Heart right ventricle (tissue), 16 donors: ENCODE data around the gene NUAK1. TPM values are rescaled to one million over a fixed set of nuclear protein-coding genes. Genes with fewer than 3 reads are reported as not detected.

ENCODE experiments used
- ATAC-seq, 8 donors: fragments of 200-7000 bp; cut with Tn5 transposase; one replicate each; pipeline ENCODE4 v1.9.1; 2020; ENCODE audit warnings: mild to moderate bottlenecking in 8 of 8, moderate library complexity in 8 of 8, moderate number of reproducible peaks in 1 of 8
- DNase-seq, 2 donors: peaks; one replicate each; pipeline ENCODE4 v3.0.0-alpha.2; 2020
- H3K27ac ChIP-seq, 10 donors: fragments of 200-600 bp; sonication (generic) in 2 of 10; one replicate each; pipeline versions ENCODE4 v1.5.0 to v1.8.0; 2020 to 2022; ENCODE audit warnings: mild to moderate bottlenecking in 3 of 10
- H3K27me3 ChIP-seq, 7 donors: fragments of 200-600 bp; one replicate each; pipeline ENCODE4 v1.8.0; 2021 to 2022; ENCODE audit warnings: mild to moderate bottlenecking in 2 of 7
- H3K36me3 ChIP-seq, 9 donors: fragments of 200-600 bp; sonication (generic) in 1 of 9; one replicate each; pipeline versions ENCODE4 v1.5.0 to v1.8.0; 2020 to 2022; ENCODE audit warnings: mild to moderate bottlenecking in 2 of 9
- H3K4me1 ChIP-seq, 9 donors: fragments of 200-600 bp; sonication (generic) in 1 of 9; one replicate each; pipeline versions ENCODE4 v1.5.0 to v1.8.0; 2020 to 2022; ENCODE audit warnings: mild to moderate bottlenecking in 4 of 9
- H3K4me3 ChIP-seq, 10 donors: fragments of 200-600 bp; sonication (generic) in 2 of 10; one replicate each; pipeline versions ENCODE4 v1.5.0 to v1.8.0; 2020 to 2022; ENCODE audit warnings: mild to moderate bottlenecking in 7 of 10, moderate library complexity in 2 of 10
- H3K9me3 ChIP-seq, 11 donors: fragments of 200-600 bp in 10 of 11; sonication (generic) in 2 of 11; one replicate each; pipeline versions ENCODE4 v1.5.0 to v1.8.0; 2013 to 2022; ENCODE audit warnings: mild to moderate bottlenecking in 2 of 11, control low read depth in 1 of 11, moderate library complexity in 1 of 11
- WGBS, 2 donors: extraction: QIAGEN DNeasy Blood & Tissue Kit; methylation state at CpG; one replicate each; pipeline ENCODE4 v1.1.7; 2013; ENCODE audit warnings: inconsistent platforms in 1 of 2; 5-methylcytosine and 5-hydroxymethylcytosine counted together
- intact Hi-C, 10 donors: fragments of 100-400 bp; cut with DNase I; formaldehyde crosslinking; loops; one replicate each; pipeline versions ENCODE4 v1.11.1 to v1.14.2; 2022
- polyA plus RNA-seq, 2 donors: library from polyadenylated mRNA; stranded (reverse); fragments of 200-250 nt; gene quantifications; one replicate each; pipeline ENCODE4 v1.2.3, GENCODE V29; 2013
- total RNA-seq, 10 donors: library from RNA; stranded (reverse); fragmentation: NEBNext Ultra II Directional in 3 of 10; extraction: Animal tissue kit (Norgen Biotek cat#: 25700) in 3 of 10; gene quantifications; one replicate each; pipeline versions ENCODE4 v1.2.1 to v1.2.4, GENCODE V29; 2021 to 2023
- TF ChIP-seq, protein P1 (sequence below), 9 donors: fragments of 200-600 bp; sonication (generic) in 2 of 9; IDR thresholded peaks; one replicate each; pipeline versions ENCODE4 v1.5.0 to v1.8.0; 2021 to 2022; ENCODE audit warnings: antibody characterized with exemption in 9 of 9, mild to moderate bottlenecking in 5 of 9, moderate library complexity in 1 of 9
- donor health status: Arrhythmogenic right ventricular cardiomyopathy.
- donor health status: ischemic (EF 13 %, LVEDD 7.1; RV severe dilation, severe dysfunction).
- donor health status: healthy with polysubstance abuse.
- donor health status: DM: no; HTN: yes; CAD: no.
- donor health status: DM: no; HTN: no; CAD: no.
- donor health status: ischemic (EF 25% LVEDD 6.9; RV normal size, moderate dysfunction).
- donor health status: ischemic (EF 25% LVEDD 5.7; RV mildly dilated, moderate dysfunction).
- donor health status: healthy.
- donor health status: DM: yes; HTN: yes; CAD: no.
- donor health status: Ischemic cardiomyopathy.
- donor health status: ischemic (EF 35%, LVEDD 5.7; RV mildly dilated, moderate dysfunction).
- donor health status: nonischemic (EF 11% LVEDD 7.7; RV severe dilation, severe dysfunction).
- donor health status: DM: yes; HTN: yes; CAD: no.
- donor health status: PGD.
- donor health status: ischemic (EF 29% LVEDD 5.4; RV normal size, mild dysfunction).
- donor health status: nonischemic (EF 23%, LVEDD 6.1; RV moderate dilation, normal function).

NUAK1 gene
- total and polyA plus RNA-seq, 12 donors: 9.8 to 59.0 (median 44.8) TPM

DNA sequence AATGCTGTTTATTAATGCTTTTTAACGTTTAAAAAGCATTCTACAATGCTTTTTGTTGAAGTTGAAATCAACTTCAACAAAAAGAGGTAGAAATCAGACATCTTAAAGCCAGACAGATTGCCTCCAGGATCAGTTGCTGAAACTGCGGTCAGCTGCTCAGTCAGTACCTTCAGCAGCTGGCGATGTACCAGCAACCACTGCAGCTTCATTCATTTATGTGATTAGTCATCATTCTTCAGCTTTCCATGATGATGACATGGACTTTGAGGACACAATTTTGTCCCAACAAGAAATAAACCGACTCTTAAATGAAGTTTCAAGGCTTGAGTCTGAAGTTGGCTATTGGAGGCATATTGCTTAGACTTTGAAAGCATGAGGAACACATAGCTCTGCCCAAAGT lies 31.5 kb upstream of the NUAK1 start:
- 62 to 83% methylated on average over 4 of the region's 4 CpGs for WGBS, 2 donors
- DNase-seq (no peak), ATAC-seq (no peak)
- intact Hi-C loops: no loop called here
- Histone ChIP-seq H3K27ac (no peak overlapping the region), H3K9me3 (peaks cover 0 to 16% (median 0%) of the 10 kb centered on the region in 11 donors), H3K36me3 (no peaks in the 10 kb centered on the region), H3K4me1 (no peaks in the 10 kb centered on the region), H3K4me3 (no peak overlapping the region), H3K27me3 (no peaks in the 10 kb centered on the region)
- TF ChIP-seq, protein P1, sequence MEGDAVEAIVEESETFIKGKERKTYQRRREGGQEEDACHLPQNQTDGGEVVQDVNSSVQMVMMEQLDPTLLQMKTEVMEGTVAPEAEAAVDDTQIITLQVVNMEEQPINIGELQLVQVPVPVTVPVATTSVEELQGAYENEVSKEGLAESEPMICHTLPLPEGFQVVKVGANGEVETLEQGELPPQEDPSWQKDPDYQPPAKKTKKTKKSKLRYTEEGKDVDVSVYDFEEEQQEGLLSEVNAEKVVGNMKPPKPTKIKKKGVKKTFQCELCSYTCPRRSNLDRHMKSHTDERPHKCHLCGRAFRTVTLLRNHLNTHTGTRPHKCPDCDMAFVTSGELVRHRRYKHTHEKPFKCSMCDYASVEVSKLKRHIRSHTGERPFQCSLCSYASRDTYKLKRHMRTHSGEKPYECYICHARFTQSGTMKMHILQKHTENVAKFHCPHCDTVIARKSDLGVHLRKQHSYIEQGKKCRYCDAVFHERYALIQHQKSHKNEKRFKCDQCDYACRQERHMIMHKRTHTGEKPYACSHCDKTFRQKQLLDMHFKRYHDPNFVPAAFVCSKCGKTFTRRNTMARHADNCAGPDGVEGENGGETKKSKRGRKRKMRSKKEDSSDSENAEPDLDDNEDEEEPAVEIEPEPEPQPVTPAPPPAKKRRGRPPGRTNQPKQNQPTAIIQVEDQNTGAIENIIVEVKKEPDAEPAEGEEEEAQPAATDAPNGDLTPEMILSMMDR (IDR thresholded peaks at IDR 0.05): no peak

DNA sequence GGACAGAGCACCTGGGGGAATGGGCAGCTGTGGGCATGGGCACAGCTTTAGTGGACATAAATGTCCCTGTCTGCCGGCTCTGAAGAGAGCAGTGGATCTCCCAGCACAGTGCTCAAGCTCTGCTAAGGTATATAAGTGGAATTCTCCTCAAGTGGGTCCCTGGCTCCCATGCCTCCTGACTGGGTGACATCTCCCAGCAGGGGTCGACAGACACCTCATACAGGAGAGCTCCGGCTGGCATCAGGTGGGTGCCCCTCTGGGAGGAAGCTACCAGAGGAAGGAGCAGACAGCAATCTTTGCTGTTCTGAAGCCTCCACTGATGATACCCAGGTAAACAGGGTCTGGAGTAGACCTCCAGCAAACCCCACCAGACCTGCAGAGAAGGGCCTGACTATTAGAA lies 25.0 kb upstream of the NUAK1 start:
- Histone ChIP-seq H3K4me1 (no peaks in the 10 kb centered on the region), H3K27ac (no peak overlapping the region), H3K4me3 (no peak overlapping the region), H3K9me3 (peaks cover 0 to 12% (median 0%) of the 10 kb centered on the region in 11 donors), H3K27me3 (peaks cover 0 to 3% (median 0%) of the 10 kb centered on the region in 7 donors), H3K36me3 (no peaks in the 10 kb centered on the region)
- intact Hi-C loops: no loop called here
- no peak for ATAC-seq
- TF ChIP-seq, protein P1 (IDR thresholded peaks at IDR 0.05): no peak
- DNase-seq: no peak
- WGBS, 2 donors: 89 to 95% methylated on average over 3 of the region's 3 CpGs

DNA sequence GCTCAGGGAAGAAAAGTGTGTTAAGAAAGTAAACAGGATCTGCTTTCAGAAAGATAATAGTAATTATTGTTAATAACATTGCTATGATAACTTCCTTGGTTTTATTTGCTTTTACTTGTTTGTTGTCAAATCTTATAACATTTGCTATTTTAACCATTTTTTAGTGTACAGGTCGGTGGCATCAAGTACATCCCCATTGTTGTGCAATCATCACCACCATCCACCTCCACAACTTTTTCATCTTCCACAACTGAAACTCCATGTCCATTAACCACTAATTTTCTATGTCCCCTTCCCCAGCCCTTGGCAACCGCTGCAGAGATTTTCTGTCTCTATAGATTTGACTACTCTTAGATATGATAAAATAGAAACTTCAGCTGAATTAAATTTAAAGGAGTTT lies 22.7 kb upstream of the NUAK1 start:
- no peaks in the 10 kb centered on the region for H3K4me1 ChIP-seq
- H3K9me3 ChIP-seq: no peaks in the 10 kb centered on the region
- DNase-seq (no peak), ATAC-seq (no peak)
- peaks cover 0 to 3% (median 0%) of the 10 kb centered on the region in 7 donors for H3K27me3 ChIP-seq
- H3K36me3 ChIP-seq: no peaks in the 10 kb centered on the region
- TF ChIP-seq, protein P1 (IDR thresholded peaks at IDR 0.05): no peak
- no peak overlapping the region for H3K4me3 ChIP-seq
- H3K27ac ChIP-seq: no peak overlapping the region
- WGBS, 2 donors: 84 to 91% methylated on average over 2 of the region's 2 CpGs
- intact Hi-C loops: no loop called here

DNA sequence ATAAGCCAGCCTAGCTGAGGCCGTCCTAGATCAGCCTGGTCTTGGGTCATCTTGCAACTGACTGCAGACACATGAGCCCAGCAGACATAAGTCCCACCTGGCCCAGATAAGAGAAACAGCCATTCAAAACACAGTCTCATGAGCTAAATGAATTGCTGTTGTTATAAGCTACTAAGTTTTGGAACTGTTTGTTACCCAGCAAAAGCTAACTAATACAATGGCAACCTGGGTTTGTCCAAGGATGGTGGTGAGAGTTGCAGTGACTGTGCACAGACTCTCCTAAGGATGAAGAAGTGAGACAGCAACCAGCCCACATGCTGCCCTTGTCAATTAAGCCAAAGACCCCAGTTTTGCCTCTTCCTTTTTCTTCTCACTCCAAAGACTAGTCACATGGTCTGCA lies 22.2 kb upstream of the NUAK1 start:
- Histone ChIP-seq H3K27ac (no peak overlapping the region), H3K4me3 (no peak overlapping the region), H3K4me1 (no peaks in the 10 kb centered on the region), H3K9me3 (no peaks in the 10 kb centered on the region), H3K36me3 (no peaks in the 10 kb centered on the region), H3K27me3 (peaks cover 0 to 3% (median 0%) of the 10 kb centered on the region in 7 donors)
- no peak for ATAC-seq
- TF ChIP-seq, protein P1 (IDR thresholded peaks at IDR 0.05): no peak
- 87 to 96% methylated on average over 1 of the region's 1 CpG for WGBS, 2 donors
- DNase-seq: no peak
- intact Hi-C loops: no loop called here
